CMK (cell line): Measurements from ENCODE around the gene ASTN2.

ENCODE experiments used
- DNase-seq: peaks from one replicate; pipeline ENCODE4 v3.0.0-alpha.2; 2010; ENCODE audit warnings: low read depth

Gene ASTN2

GRCh38 chr9:117359910-117360309, 54.9 kb downstream of the ASTN2 start:
- DNase-seq: no peak

DNA sequence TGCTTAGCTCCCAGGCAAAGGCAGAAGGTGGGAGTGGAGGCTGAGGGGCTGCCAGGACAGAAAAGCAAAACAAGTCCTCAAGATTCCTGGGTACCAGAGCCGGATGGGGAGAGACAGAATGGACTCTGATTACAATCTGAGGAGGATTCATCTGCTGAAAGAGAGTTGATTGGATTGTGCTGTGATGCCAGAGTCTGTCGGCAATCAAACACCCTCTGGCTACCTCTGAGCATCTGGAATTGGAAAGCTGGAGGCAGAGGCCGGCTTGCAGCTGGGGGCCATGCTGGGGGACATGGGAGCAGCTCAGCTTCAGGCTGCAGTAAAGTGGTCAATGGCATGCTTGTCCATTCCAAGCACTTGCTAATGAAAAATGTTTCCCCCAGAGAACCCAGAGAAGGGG, 59.3 kb downstream of the ASTN2 start:
- no peak for DNase-seq

GRCh38 chr9:117354997-117355396, 59.9 kb downstream of the ASTN2 start:
- no peak for DNase-seq

DNA sequence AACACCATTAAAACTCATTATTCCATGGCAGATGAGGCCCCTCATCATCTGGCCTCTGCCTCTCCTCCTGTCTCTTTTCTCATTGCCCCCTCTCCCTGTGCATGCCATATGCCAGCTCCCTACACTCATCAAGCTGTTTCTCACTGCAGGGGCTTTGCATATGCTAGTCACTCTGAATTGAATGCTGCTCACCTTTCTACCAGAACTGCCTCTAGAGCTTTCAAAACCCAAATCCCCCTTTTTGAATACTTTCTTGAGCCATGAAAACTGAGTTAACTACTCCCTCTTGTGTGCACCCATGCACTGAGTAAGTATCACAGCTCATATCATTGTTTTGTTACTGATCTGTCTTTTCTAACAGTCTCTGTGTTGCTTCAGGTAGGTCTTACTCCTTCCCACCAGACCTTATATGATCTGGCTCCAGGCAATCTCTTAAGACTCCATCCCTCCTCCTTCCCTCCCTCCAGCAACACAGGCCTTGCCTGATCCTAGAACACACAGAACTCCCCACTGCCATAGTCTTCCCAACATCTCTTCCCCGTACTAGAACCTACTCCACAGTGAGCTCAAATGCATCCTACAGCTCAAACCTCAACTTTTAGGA, 60.5 kb downstream of the ASTN2 start:
- DNase-seq: no peak

DNA sequence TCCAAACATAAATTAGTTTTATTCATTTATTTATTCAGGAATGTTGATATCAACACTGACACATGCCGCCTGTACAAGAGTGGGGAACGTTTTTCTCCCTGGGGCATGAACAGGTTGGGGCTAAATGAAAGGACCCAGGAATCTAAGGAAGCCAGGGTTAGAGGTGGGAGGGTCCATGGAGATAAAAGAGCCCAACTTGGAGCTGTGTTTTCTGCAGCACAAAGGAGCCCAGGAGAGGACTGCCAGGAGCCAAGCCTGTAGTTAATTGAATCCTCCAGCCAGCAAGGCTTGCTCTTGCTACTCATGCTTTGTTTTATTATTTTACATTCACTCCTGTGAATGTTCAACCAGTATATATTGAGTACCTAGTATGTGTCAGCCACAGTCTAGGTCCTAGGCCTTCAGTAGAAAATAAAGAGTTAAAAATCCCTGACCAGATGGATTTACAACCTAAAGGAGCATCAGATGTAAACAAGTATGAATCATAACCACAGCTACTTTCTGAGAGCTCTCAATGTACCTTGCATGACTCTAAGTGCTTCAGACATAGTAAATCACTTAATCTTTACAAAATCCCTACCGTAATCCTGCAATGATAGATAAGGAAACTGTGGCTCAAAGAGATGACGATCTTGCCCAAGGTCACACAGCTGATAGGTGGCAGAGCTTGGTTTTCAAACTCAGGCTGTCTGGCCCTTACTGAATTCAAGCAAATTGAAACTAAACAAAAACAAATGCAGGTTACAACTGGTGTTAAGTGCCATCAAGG, 69.8 kb downstream of the ASTN2 start:
- DNase-seq: no peak

GRCh38 chr9:117343427-117343826, 71.4 kb downstream of the ASTN2 start:
- DNase-seq: no peak

DNA sequence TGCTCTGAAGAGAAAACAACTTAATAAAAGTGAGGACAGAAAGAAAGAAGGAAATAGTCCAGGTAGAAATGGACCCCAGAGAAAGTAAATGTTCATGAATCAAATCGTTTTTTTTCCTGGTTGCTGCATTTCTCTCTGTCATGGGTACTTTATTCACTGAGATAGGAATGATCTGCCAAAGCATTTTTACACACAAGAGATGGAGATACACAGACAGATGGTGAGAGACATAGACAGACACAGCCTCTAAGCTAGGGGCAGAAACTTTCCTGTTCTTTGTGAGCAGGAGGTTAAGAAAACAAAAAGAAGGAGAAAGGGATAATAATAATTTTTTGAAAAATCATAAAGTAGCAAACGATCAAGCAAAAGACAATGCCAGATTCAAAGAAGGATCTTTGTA, 73.7 kb downstream of the ASTN2 start:
- DNase-seq: no peak

GRCh38 chr9:117340422-117340821, 74.4 kb downstream of the ASTN2 start:
- DNase-seq: no peak

DNA sequence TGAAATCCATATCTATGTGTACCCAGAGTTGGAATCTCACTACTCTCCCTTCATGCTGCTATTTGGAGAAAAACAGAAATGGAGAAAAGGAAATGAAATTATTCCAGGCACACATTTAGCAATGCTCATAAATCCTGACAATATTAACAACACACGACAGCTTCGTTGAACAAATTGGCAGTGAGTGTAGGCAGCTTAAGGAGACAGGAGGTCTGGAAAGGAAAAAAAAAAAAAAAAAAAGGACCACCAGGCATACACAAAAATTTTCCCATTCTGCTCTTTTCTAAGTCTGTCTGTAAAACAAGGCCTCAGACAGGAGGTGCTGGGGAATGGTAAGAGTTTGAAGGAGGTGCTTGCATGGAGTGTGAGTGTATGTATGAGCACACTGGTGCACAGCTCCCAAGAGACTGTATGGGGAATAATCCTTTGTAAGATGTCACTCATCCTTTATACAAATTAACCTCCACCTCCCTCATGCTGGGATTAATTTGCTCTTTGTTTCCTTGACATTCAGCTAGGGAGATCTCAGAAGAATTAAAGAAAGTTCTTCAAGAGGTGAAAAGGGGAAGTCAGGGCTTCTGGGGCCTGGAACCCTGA, 78.9 kb downstream of the ASTN2 start:
- no peak for DNase-seq

GRCh38 chr9:117334101-117334500, 80.8 kb downstream of the ASTN2 start:
- DNase-seq: no peak

- no peak for DNase-seq
Observed at GRCh38 chr9:117325831-117326230, 89.0 kb downstream of the ASTN2 start.

GRCh38 chr9:117325110-117325731, 89.6 kb downstream of the ASTN2 start:
- DNase-seq: no peak

DNA sequence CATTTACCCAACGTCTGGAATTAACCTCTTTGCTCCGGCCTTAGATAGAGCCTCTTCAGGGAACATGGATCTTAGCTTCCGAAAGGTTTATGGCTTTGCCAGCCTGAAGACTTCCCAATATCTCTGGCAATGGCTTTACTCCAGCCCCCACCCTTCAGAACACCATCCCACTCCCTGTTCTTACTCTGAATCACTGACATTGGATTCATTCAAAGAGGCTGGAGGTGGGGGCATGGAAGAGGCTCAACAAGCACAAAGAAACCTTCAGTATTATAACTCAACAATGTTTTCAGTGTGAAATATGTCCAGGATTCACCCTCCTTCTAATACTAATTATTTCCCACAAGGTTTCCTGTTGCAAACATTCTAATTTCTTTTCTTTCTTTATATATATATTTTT, 91.5 kb downstream of the ASTN2 start:
- no peak for DNase-seq

DNA sequence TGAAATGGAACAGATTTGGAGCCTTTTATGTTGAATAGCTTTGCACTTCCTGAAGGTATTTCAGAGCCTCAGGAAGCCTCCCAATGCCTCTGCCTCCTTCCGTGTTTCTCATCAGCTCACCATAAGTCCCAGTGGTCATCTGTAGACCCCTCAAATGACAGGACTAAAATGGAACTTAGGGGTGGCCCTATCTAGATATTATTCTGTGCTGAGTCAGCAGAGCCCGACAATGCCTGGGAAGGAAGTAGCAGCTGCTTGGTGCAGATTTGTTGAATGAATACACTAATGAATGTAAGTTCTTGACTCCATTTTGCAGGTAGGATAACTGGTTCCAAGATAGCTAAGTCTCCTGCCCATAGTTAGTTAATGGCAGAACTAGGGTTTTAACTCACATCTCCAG, 97.7 kb downstream of the ASTN2 start:
- no peak for DNase-seq

- DNase-seq: no peak
Observed at GRCh38 chr9:117315236-117315635, 99.6 kb downstream of the ASTN2 start.

GRCh38 chr9:117313989-117314388, 100.9 kb downstream of the ASTN2 start:
- no peak for DNase-seq

GRCh38 chr9:117307701-117308100, 107.2 kb downstream of the ASTN2 start:
- DNase-seq: no peak

- no peak for DNase-seq
Observed at GRCh38 chr9:117306032-117306431, 108.8 kb downstream of the ASTN2 start.

DNA sequence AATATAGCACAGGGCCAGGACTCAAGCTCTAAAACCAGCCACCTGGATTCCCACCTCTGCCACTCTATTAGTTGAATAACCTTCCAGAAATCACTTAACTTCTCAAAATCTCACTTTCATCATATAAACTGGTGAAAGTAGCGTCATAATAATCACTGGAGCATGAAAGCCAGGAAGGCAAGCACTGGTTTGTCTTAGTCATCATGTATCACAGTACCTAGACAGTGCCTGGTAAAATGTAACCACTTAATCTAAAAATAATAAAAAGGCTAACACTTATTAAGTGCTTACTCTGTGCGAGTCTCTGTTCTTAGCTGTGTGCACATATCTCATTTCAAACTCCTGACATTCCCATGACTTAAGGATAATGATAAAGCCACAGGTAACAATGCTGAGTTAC, 109.4 kb downstream of the ASTN2 start:
- DNase-seq: no peak

DNA sequence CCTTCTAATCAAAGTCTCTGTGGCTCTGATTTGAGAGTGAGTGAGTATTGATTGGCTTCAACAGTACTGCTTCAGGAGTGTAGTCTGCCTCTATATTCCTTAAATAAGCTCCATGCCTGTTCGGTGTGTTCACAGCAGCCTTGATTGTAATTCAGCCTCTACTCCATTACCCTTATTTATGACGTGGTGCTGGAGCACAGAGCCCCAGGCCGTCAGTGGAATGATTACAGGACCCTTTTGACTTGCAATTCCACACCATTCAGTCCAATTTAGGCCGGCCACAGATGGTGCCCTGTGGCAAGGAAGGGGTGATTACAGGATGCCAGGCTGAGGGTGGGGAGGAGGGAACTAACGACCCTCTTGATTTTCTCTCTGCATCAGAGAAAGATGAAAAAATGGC, 110.3 kb downstream of the ASTN2 start:
- DNase-seq: no peak

GRCh38 chr9:117303643-117304230, 111.1 kb downstream of the ASTN2 start:
- no peak for DNase-seq

GRCh38 chr9:117302487-117302886, 112.4 kb downstream of the ASTN2 start:
- DNase-seq: no peak
